ENCODE data around the gene ZC3H7B.

The ZC3H7B gene

DNA sequence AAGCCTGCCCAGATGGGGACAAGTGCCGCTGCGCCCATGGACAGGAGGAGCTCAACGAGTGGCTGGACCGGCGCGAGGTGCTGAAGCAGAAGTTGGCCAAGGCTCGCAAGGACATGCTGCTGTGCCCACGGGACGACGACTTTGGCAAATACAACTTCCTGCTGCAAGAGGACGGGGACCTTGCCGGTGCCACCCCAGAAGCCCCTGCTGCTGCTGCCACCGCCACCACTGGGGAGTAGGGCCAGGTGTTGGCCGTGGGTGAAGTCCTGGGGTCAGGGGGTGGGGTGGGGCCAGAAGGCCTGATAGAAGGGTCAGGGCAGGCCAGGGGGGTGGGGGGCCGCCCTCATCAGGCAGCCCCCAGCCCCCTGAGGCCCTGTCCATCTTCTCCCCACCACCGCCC lies 55.9 kb downstream of the ZC3H7B start:
- no peak for FAIRE-seq
- TF ChIP-seq TAF1 (IDR thresholded peaks at IDR 0.05; ENCODE audit: low read depth, low read length), result no peak
- TF ChIP-seq POLR2AphosphoS5 (IDR thresholded peaks at IDR 0.05; ENCODE audit: low read depth, low read length), result no peak
- TF ChIP-seq POU2F2 (IDR thresholded peaks at IDR 0.05; ENCODE audit: low read depth, low read length), result no peak
- TF ChIP-seq POLR2A (IDR thresholded peaks at IDR 0.05; ENCODE audit: low read depth, low read length), result no peak
- TF ChIP-seq PAX5 (IDR thresholded peaks at IDR 0.05; ENCODE audit: insufficient read depth, low read length, severe bottlenecking), result no peak
- no peak for TF ChIP-seq SPI1 (IDR thresholded peaks at IDR 0.05; ENCODE audit: low read depth, low read length)
- no peak for DNase-seq (ENCODE audit: insufficient read length, low spot score)

DNA sequence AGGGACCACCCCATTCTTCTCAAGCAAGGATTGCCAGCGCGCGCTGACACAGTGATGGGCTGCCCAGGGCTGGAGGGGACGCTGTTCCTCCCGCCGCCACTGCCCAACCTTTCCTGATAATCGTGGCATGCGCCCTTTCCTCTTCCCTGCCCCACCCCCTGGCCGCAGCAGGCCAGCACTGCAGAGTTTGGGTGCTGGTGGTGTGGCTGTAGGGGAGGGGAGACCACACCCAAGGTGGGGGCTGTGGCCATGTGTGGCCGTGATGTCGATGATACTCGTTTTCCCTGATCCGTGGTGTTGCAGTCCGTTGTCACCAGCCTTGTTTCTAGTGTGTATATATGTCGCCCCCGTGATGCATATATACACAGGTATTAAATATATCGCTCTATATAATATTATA lies 57.6 kb downstream of the ZC3H7B start:
- DNase-seq (ENCODE audit: insufficient read length, low spot score) (no peak), FAIRE-seq (no peak)
- TF ChIP-seq POLR2A (IDR thresholded peaks at IDR 0.05; ENCODE audit: low read depth, low read length), result no peak
- no peak for TF ChIP-seq PAX5 (IDR thresholded peaks at IDR 0.05; ENCODE audit: insufficient read depth, low read length, severe bottlenecking)
- TF ChIP-seq POU2F2 (IDR thresholded peaks at IDR 0.05; ENCODE audit: low read depth, low read length), result no peak
- TF ChIP-seq TAF1 (IDR thresholded peaks at IDR 0.05; ENCODE audit: low read depth, low read length), result no peak
- TF ChIP-seq SPI1 (IDR thresholded peaks at IDR 0.05; ENCODE audit: low read depth, low read length), result no peak
- TF ChIP-seq POLR2AphosphoS5 (IDR thresholded peaks at IDR 0.05; ENCODE audit: low read depth, low read length), result no peak

DNA sequence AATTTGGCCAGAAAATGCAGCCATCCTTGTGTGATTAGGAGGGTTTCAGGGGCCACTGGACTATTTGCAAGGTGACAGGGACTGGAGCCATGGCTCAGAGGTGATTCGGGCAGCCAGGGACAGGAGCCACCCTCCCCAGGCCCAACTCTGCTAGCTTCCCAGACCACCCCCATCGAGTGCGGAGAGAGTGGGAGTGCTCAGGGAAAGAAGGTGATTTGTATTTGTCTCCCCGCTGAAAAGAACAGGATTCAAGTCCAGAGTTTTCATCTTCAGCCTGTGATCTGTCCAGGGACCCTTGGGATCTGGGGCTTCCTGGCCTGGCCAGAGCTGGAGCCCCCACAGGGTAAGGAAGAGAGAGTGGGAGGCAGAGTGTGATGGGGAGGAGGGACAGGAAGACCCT lies 58.1 kb downstream of the ZC3H7B start:
- no peak for FAIRE-seq
- no peak for DNase-seq (ENCODE audit: insufficient read length, low spot score)
- no peak for TF ChIP-seq POLR2AphosphoS5 (IDR thresholded peaks at IDR 0.05; ENCODE audit: low read depth, low read length)
- TF ChIP-seq SPI1 (IDR thresholded peaks at IDR 0.05; ENCODE audit: low read depth, low read length), result no peak
- no peak for TF ChIP-seq POU2F2 (IDR thresholded peaks at IDR 0.05; ENCODE audit: low read depth, low read length)
- TF ChIP-seq TAF1 (IDR thresholded peaks at IDR 0.05; ENCODE audit: low read depth, low read length), result no peak
- TF ChIP-seq PAX5 (IDR thresholded peaks at IDR 0.05; ENCODE audit: insufficient read depth, low read length, severe bottlenecking), result no peak
- TF ChIP-seq POLR2A (IDR thresholded peaks at IDR 0.05; ENCODE audit: low read depth, low read length), result no peak

DNA sequence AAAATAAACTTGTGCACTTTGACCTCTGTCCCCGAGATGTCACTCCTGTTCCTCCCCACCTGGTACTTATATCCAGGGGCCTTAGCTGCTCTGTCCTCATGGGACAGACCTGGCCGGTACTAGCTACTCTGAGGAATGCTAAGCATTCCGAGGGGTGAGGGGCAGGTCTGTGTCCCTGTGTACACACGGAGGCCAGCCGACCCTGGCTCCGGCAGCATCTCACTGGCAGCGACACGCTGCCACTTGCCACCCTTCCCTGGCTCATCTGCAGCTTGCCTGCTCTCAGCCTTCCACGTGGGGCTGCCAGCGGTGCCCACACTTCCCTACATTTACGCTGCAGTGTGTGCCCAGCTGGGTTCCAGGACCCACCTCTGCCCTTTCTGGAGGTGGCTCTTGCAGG lies 58.8 kb downstream of the ZC3H7B start:
- DNase-seq (ENCODE audit: insufficient read length, low spot score), result no peak
- no peak for FAIRE-seq
- TF ChIP-seq POU2F2 (IDR thresholded peaks at IDR 0.05; ENCODE audit: low read depth, low read length), result no peak
- no peak for TF ChIP-seq PAX5 (IDR thresholded peaks at IDR 0.05; ENCODE audit: insufficient read depth, low read length, severe bottlenecking)
- no peak for TF ChIP-seq POLR2A (IDR thresholded peaks at IDR 0.05; ENCODE audit: low read depth, low read length)
- no peak for TF ChIP-seq POLR2AphosphoS5 (IDR thresholded peaks at IDR 0.05; ENCODE audit: low read depth, low read length)
- TF ChIP-seq TAF1 (IDR thresholded peaks at IDR 0.05; ENCODE audit: low read depth, low read length), result no peak
- no peak for TF ChIP-seq SPI1 (IDR thresholded peaks at IDR 0.05; ENCODE audit: low read depth, low read length)

DNA sequence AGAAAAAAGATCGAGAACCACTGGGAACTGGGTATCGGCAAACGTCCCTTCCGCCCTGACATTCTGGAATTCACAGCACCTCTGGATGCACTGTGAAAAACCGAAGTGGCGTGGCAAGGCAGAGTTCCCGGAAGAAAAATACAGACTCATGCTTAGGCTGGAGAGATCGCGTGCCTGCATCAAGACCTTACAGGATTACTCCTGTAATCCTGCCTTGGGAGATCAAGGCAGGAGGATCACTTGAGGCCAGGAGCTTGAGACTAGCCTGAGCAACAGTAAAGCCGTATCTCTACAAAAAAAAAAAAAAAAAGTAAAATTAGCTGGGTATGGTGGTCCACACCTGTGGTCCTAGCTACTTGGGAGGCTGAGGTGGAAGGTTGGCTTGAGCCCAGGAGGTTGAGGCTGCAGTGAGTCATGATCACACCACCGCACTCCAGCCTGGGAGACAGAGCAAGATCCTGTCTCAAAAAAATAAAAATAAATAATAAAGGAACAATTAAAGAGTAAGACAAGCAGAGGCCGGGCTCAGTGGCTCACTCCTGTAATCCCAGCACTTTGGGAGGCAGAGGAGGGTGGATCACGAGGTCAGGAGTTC lies 60.5 kb downstream of the ZC3H7B start:
- FAIRE-seq, result no peak
- TF ChIP-seq POU2F2 (IDR thresholded peaks at IDR 0.05; ENCODE audit: low read depth, low read length) (no peak), SPI1 (IDR thresholded peaks at IDR 0.05; ENCODE audit: low read depth, low read length) (no peak), POLR2A (IDR thresholded peaks at IDR 0.05; ENCODE audit: low read depth, low read length) (no peak), POLR2AphosphoS5 (IDR thresholded peaks at IDR 0.05; ENCODE audit: low read depth, low read length) (no peak), TAF1 (IDR thresholded peaks at IDR 0.05; ENCODE audit: low read depth, low read length) (no peak), PAX5 (IDR thresholded peaks at IDR 0.05; ENCODE audit: insufficient read depth, low read length, severe bottlenecking) (no peak)
- no peak for DNase-seq (ENCODE audit: insufficient read length, low spot score)

DNA sequence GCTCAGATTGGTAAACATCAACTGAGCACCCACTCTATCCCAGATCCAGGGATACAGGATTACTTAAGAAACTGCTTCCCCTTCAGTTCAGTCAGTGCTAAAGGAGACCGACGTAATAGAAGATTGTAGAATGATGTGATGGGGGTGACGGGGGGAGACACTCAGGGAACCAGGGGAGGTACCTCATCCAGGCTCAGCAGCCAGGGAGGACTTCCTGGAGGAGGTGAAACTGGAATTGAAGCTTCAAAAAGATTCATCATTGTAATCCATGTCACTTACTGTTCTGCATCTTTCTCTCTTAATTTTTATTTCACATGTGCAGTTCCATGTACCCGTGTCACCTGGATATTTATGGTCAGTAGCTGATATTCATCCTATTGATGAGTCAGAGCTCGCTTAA lies 61.3 kb downstream of the ZC3H7B start:
- TF ChIP-seq POLR2AphosphoS5 (IDR thresholded peaks at IDR 0.05; ENCODE audit: low read depth, low read length) (no peak), TAF1 (IDR thresholded peaks at IDR 0.05; ENCODE audit: low read depth, low read length) (no peak), POLR2A (IDR thresholded peaks at IDR 0.05; ENCODE audit: low read depth, low read length) (no peak), PAX5 (IDR thresholded peaks at IDR 0.05; ENCODE audit: insufficient read depth, low read length, severe bottlenecking) (no peak), POU2F2 (IDR thresholded peaks at IDR 0.05; ENCODE audit: low read depth, low read length) (no peak), SPI1 (IDR thresholded peaks at IDR 0.05; ENCODE audit: low read depth, low read length) (no peak)
- DNase-seq (ENCODE audit: insufficient read length, low spot score), result no peak
- FAIRE-seq, result no peak

DNA sequence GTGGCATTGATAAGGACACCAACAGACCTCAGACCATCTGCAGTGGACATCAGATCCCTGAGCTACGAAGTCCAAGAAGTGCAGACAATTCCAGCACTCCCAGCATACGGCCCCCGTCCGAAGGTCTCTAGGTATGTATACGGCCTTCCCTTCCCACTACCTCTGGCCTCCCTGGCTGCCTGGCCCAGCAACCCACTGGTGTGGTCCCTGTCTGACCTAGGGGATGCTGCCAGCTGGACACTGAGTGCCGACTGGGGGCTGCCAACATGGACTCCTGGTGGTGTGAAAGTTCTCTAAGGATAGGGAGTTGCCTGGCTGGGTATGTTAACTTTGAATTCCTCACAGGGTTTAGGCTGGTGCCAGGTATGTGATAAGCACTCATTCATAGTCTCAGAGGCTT lies 62.9 kb downstream of the ZC3H7B start:
- DNase-seq (ENCODE audit: insufficient read length, low spot score) (no peak), FAIRE-seq (no peak)
- TF ChIP-seq POLR2AphosphoS5 (IDR thresholded peaks at IDR 0.05; ENCODE audit: low read depth, low read length) (no peak), TAF1 (IDR thresholded peaks at IDR 0.05; ENCODE audit: low read depth, low read length) (no peak), PAX5 (IDR thresholded peaks at IDR 0.05; ENCODE audit: insufficient read depth, low read length, severe bottlenecking) (no peak), SPI1 (IDR thresholded peaks at IDR 0.05; ENCODE audit: low read depth, low read length) (no peak), POLR2A (IDR thresholded peaks at IDR 0.05; ENCODE audit: low read depth, low read length) (no peak), POU2F2 (IDR thresholded peaks at IDR 0.05; ENCODE audit: low read depth, low read length) (no peak)

DNA sequence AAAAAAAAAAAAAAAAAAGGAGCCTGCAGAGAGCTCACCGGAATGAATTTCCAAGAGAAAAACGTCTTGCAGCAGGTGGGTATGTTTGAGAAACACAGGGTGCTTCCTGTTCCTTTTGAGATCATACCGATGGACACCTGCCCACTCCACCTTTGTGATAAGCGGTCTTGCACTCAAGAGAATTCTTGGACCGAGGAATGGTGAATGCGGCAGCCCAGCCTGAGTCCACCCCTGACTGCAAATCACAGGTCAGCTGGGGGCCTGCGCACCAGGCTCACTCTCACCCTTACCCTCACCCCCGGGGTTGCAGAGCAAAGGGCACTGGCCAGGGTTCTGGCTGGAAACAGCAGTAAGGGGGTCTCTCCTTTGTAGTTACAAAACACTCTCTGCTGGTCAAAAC lies 63.6 kb downstream of the ZC3H7B start:
- DNase-seq (ENCODE audit: insufficient read length, low spot score), result no peak
- no peak for FAIRE-seq
- TF ChIP-seq POLR2AphosphoS5 (IDR thresholded peaks at IDR 0.05; ENCODE audit: low read depth, low read length) (no peak), SPI1 (IDR thresholded peaks at IDR 0.05; ENCODE audit: low read depth, low read length) (no peak), TAF1 (IDR thresholded peaks at IDR 0.05; ENCODE audit: low read depth, low read length) (no peak), PAX5 (IDR thresholded peaks at IDR 0.05; ENCODE audit: insufficient read depth, low read length, severe bottlenecking) (no peak), POU2F2 (IDR thresholded peaks at IDR 0.05; ENCODE audit: low read depth, low read length) (no peak), POLR2A (IDR thresholded peaks at IDR 0.05; ENCODE audit: low read depth, low read length) (no peak)

DNA sequence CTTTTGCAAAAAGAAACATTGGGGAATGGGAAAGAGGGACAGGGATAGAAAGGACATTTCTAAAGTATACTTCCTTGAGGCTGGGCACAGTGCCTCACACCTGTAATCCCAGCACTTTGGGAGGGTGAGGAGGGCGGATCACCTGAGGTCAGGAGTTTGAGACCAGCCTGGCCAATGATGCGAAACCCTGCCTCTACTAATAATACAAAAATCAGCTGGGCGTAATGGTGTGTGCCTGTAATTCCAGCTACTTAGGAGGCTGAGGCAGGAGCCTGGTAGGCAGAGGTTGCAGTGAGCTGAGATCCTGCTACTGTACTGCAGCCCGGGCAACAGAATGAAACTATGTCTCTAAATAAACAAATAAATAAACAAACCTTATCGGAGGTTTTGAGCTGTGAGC lies 64.1 kb downstream of the ZC3H7B start:
- DNase-seq (ENCODE audit: insufficient read length, low spot score), result no peak
- no peak for FAIRE-seq
- no peak for TF ChIP-seq TAF1 (IDR thresholded peaks at IDR 0.05; ENCODE audit: low read depth, low read length)
- no peak for TF ChIP-seq POU2F2 (IDR thresholded peaks at IDR 0.05; ENCODE audit: low read depth, low read length)
- no peak for TF ChIP-seq SPI1 (IDR thresholded peaks at IDR 0.05; ENCODE audit: low read depth, low read length)
- TF ChIP-seq POLR2AphosphoS5 (IDR thresholded peaks at IDR 0.05; ENCODE audit: low read depth, low read length), result no peak
